B cell (primary cell): Measurements from ENCODE around the gene ELF4. TPM values are rescaled to one million over a fixed set of nuclear protein-coding genes. Genes with fewer than 3 reads are reported as not detected.
A peak's percentile ranks its signal among the peaks of the same experiment; 100 is the strongest.

Source experiments
- ATAC-seq: fragments of 200-7000 bp; cut with Tn5 transposase; one replicate; pipeline ENCODE4 v1.10.0; 2021; ENCODE audit warnings: low read depth, mild to moderate bottlenecking, moderate number of reproducible peaks, moderate library complexity
- CTCF ChIA-PET: fragments of 350-600 bp; sonication (Branson Sonifier 250); formaldehyde crosslinking; loops from one replicate; lab custom pipeline; 2021; ENCODE audit warnings: antibody characterized with exemption, inconsistent platforms; lab: Charles Lee
- POLR2A ChIA-PET: fragments of 350-600 bp; sonication (Branson Sonifier 250); formaldehyde crosslinking; loops from one replicate; lab custom pipeline; 2021; ENCODE audit warnings: antibody characterized with exemption; lab: Charles Lee
- DNase-seq: peaks from one replicate; pipeline ENCODE4 v3.0.0; 2013
- H2AFZ ChIP-seq: 2 replicates; pipeline ENCODE4 v1.6.1; 2012; ENCODE audit warnings: mild to moderate bottlenecking, low read depth, low read length; ENCODE audit not compliant: insufficient read depth, poor library complexity, severe bottlenecking
- H3K27ac ChIP-seq, 2 donors: 1 replicate in 1 of 2; 2 replicates in 1 of 2; pipeline ENCODE4 v1.5.1; 2012 to 2013; ENCODE audit warnings: low read length in 2 of 2, mild to moderate bottlenecking in 2 of 2, moderate library complexity in 1 of 2
- H3K27me3 ChIP-seq, 4 experiments: fragments of 200-600 bp in 1 of 4; sonication (generic) in 1 of 4; replicated peaks in 1 of 4; 1 replicate in 2 of 4; 2 replicates in 2 of 4; pipeline versions ENCODE4 v1.6.1 to v1.7.0; 2013 to 2016; ENCODE audit warnings: low read length in 3 of 4, mild to moderate bottlenecking in 2 of 4, mixed read lengths in 1 of 4, moderate library complexity in 1 of 4; ENCODE audit not compliant: insufficient read depth in 4 of 4, control insufficient read depth in 3 of 4; ENCODE audit errors: control extremely low read depth in 1 of 4
- H3K36me3 ChIP-seq, 2 experiments: replicated peaks in 1 of 2; 1 replicate in 1 of 2; 2 replicates in 1 of 2; pipeline versions ENCODE4 v1.6.1 to v1.7.1; 2013; ENCODE audit warnings: low read length in 1 of 2; ENCODE audit not compliant: insufficient read depth in 2 of 2, control insufficient read depth in 1 of 2; ENCODE audit errors: control extremely low read depth in 1 of 2, extremely low read depth in 1 of 2
- H3K4me1 ChIP-seq, 2 donors: fragments of 200-600 bp in 1 of 2; sonication (generic) in 1 of 2; 1 replicate in 1 of 2; 2 replicates in 1 of 2; pipeline versions ENCODE4 v1.5.1 to v1.6.1; 2013 to 2017; ENCODE audit warnings: low read length in 2 of 2; ENCODE audit not compliant: control insufficient read depth in 2 of 2, insufficient read depth in 2 of 2
- H3K4me2 ChIP-seq: replicated peaks from 2 replicates; pipeline ENCODE3; 2012; ENCODE audit warnings: mild to moderate bottlenecking, low read depth, low read length; ENCODE audit not compliant: poor library complexity, severe bottlenecking
- H3K4me3 ChIP-seq, 5 experiments: fragments of 200-600 bp in 1 of 5; sonication (generic) in 1 of 5; 1 replicate in 3 of 5; 2 replicates in 2 of 5; pipeline versions ENCODE4 v1.5.1 to v1.7.0; 2011 to 2016; ENCODE audit warnings: low read length in 4 of 5, mild to moderate bottlenecking in 4 of 5, low read depth in 2 of 5, control low read depth in 1 of 5, moderate library complexity in 1 of 5; ENCODE audit not compliant: insufficient read depth in 1 of 5; ENCODE audit errors: control extremely low read depth in 1 of 5, extremely low read depth in 1 of 5
- H3K79me2 ChIP-seq: fragments of 200-600 bp; sonication (generic); one replicate; pipeline ENCODE4 v1.6.0; 2016; ENCODE audit warnings: low read length; ENCODE audit not compliant: control insufficient read depth, insufficient read depth
- H3K9ac ChIP-seq: fragments of 200-600 bp; sonication (generic); 2 replicates; pipeline ENCODE4 v1.6.1; 2017; ENCODE audit warnings: mild to moderate bottlenecking, low read length, moderate library complexity
- H3K9me3 ChIP-seq, 3 donors: one replicate each; pipeline versions ENCODE4 v1.6.1 to v1.7.1; 2013; ENCODE audit warnings: low read length in 2 of 3; ENCODE audit not compliant: control insufficient read depth in 2 of 3, insufficient read depth in 1 of 3; ENCODE audit errors: control extremely low read depth in 1 of 3
- H4K20me1 ChIP-seq: 2 replicates; pipeline ENCODE4 v1.6.0; 2012; ENCODE audit warnings: mild to moderate bottlenecking, low read length; ENCODE audit not compliant: insufficient read depth, control insufficient read depth, poor library complexity, severe bottlenecking
- H3K27ac Mint-ChIP-seq: one replicate; pipeline ENCODE4 v1.8.0; 2021; ENCODE audit warnings: mixed read lengths
- H3K27me3 Mint-ChIP-seq: one replicate; pipeline ENCODE4 v1.8.0; 2021; ENCODE audit warnings: mixed read lengths
- H3K4me1 Mint-ChIP-seq: one replicate; pipeline ENCODE4 v1.8.0; 2021; ENCODE audit warnings: mixed read lengths
- H3K4me3 Mint-ChIP-seq: one replicate; pipeline ENCODE4 v1.8.0; 2021; ENCODE audit warnings: mixed read lengths
- H3K9me3 Mint-ChIP-seq: one replicate; pipeline ENCODE4 v1.8.0; 2022; ENCODE audit warnings: mixed read lengths; ENCODE audit not compliant: insufficient read depth
- EZH2 ChIP-seq: IDR thresholded peaks from 2 replicates; pipeline ENCODE4 v1.6.1; 2012; ENCODE audit warnings: borderline replicate concordance, low read depth, mild to moderate bottlenecking, moderate library complexity, low read length; ENCODE audit not compliant: insufficient read depth, poor library complexity, severe bottlenecking
- WGBS: methylation state at CpG from one replicate; pipeline ENCODE4 v1.1.5; 2013; ENCODE audit warnings: missing lambda C conversion rate; ENCODE audit not compliant: insufficient coverage; 5-methylcytosine and 5-hydroxymethylcytosine counted together
- intact Hi-C: fragments of 100-400 bp; cut with micrococcal nuclease; formaldehyde crosslinking; loops from one replicate; pipeline ENCODE4 v1.10.0; 2022
- polyA plus RNA-seq: library from polyadenylated mRNA; depleted of rRNA; stranded (reverse); fragments of >200 nt; gene quantifications from 2 replicates; pipeline ENCODE4 v1.2.3, GENCODE V29; 2012
- total RNA-seq, 2 donors: library from RNA; stranded (reverse); fragments of 120-200 nt in 1 of 2; gene quantifications; 1 replicate in 1 of 2; 2 replicates in 1 of 2; pipeline versions ENCODE4 v1.2.3 to v1.2.4, GENCODE V29; 2013 to 2022
- TF ChIP-seq, protein P1 (sequence below): fragments of 200-600 bp; IDR thresholded peaks from one replicate; pipeline ENCODE4 v1.8.0; 2022; ENCODE audit warnings: antibody characterized with exemption, mild to moderate bottlenecking

Gene ELF4
- total and polyA plus RNA-seq, 2 donors (not counting 1 experiment from before 2014, with no cell fraction given): 24.7 to 26.3 TPM

DNA sequence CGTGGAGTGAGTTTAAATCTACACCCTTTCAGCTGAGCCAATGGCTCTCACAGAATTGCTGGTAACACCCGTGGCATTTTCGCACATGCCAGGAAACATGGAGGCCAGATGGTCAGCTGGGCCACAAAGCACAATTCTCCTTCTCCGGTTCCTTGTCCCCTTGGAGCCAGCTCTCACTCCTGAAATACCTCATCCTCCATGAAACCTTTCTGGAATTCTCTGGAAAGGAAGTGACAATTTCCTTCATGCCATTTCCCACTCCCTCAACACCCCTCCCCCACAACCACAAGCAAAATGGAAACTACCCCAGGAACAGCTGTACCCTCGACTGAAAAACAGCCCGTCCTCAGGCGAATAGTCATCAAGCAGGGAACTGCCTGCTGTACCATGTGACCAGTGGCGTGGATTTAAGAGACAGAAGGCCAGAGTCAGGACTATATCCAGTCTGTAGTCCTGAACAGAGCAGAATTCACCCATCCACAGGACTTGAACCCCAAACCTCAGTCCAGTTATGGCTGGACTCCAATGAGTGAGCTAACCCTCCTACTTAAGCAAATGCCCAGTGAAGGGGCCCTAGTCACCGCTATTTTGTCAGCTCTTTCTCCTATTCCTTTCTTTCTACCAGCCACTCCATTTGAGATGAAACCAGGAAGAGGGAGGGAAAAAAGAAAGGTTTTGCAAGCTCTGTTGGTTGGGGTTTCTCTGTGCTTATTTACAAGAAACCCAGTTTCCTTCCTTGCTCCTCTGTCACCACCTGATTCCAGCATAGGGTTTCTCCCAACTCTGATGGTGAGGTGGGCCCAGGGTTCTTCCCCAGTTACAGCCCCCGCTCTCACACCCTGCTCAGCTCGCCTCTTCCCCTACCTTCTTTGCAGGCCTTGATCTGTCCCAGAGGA lies 24.5 kb downstream of the ELF4 start:
- Histone ChIP-seq H3K9me3 (no peaks in the 10 kb centered on the region), H4K20me1 (no peaks in the 10 kb centered on the region), H3K27ac (peak overlapping the region; percentile 66 to 74), H3K4me3 (peak overlapping the region; percentile 0 to 48 (median 30)), H3K79me2 (peaks cover 56% of the 10 kb centered on the region), H3K9ac (peak overlapping the region; percentile 51), H2AFZ (no peak overlapping the region), H3K36me3 (no peaks in the 10 kb centered on the region), H3K4me2 (peak overlapping the region; percentile 87), H3K4me1 (peaks cover 78 to 92% of the 10 kb centered on the region in 2 donors), H3K27me3 (no peaks in the 10 kb centered on the region)
- DNase-seq (no peak), ATAC-seq (no peak)
- Mint-ChIP-seq H3K9me3 (no peaks in the 10 kb centered on the region), H3K4me1 (peaks cover 78% of the 10 kb centered on the region), H3K4me3 (peak overlapping the region; percentile 83), H3K27ac (peak overlapping the region; percentile 88), H3K27me3 (no peaks in the 10 kb centered on the region)
- 20% methylated on average over 1 of the region's 11 CpGs for WGBS
- TF ChIP-seq, protein P1, sequence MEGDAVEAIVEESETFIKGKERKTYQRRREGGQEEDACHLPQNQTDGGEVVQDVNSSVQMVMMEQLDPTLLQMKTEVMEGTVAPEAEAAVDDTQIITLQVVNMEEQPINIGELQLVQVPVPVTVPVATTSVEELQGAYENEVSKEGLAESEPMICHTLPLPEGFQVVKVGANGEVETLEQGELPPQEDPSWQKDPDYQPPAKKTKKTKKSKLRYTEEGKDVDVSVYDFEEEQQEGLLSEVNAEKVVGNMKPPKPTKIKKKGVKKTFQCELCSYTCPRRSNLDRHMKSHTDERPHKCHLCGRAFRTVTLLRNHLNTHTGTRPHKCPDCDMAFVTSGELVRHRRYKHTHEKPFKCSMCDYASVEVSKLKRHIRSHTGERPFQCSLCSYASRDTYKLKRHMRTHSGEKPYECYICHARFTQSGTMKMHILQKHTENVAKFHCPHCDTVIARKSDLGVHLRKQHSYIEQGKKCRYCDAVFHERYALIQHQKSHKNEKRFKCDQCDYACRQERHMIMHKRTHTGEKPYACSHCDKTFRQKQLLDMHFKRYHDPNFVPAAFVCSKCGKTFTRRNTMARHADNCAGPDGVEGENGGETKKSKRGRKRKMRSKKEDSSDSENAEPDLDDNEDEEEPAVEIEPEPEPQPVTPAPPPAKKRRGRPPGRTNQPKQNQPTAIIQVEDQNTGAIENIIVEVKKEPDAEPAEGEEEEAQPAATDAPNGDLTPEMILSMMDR: no peak
- TF ChIP-seq EZH2: no peak
- ChIA-PET CTCF (interaction anchor here (0.5 to 6.2 kb wide), 7 partner anchors 18 to 107 kb away, joined by 3 to 49 read pairs (median 3); no protein-coding TSS in a partner anchor), POLR2A (interaction anchor here (1.2 kb wide), 1 partner anchor 14 kb away, joined by 3 read pairs; no protein-coding TSS in a partner anchor)
- intact Hi-C loops: no loop called here
